ENCODE data around the gene OXT. TPM values are rescaled to one million over a fixed set of nuclear protein-coding genes. Genes with fewer than 3 reads are reported as not detected.
A peak's percentile ranks its signal among the peaks of the same experiment; 100 is the strongest.

Gene OXT
- total and polyA plus RNA-seq, 2 of the 13 experiments (the other 11 are each of a cell fraction or from before 2014, with no cell fraction given): not detected

- TF ChIP-seq PRDM4 (CRISPR knock-in tag; IDR thresholded peaks at IDR 0.05; ENCODE audit: borderline replicate concordance) (no peak), ZNF800 (CRISPR knock-in tag; IDR thresholded peaks at IDR 0.05) (peak; percentile 100), ZNF556 (CRISPR knock-in tag; IDR thresholded peaks at IDR 0.05; ENCODE audit: borderline replicate concordance) (peak; percentile 96), HMGA1 (CRISPR knock-in tag; conservative IDR thresholded peaks at IDR 0.05) (no peak), NR2F6 (IDR thresholded peaks at IDR 0.05) (no peak), NR2F6 (CRISPR knock-in tag; IDR thresholded peaks at IDR 0.05) (peak; percentile 24), MAX (IDR thresholded peaks at IDR 0.05) (peak; percentile 93), ZNF557 (CRISPR knock-in tag; IDR thresholded peaks at IDR 0.05) (peak; percentile 61), ZNF589 (CRISPR knock-in tag; conservative IDR thresholded peaks at IDR 0.05) (peak; percentile 98), MLLT10 (CRISPR knock-in tag; IDR thresholded peaks at IDR 0.05) (no peak), E2F2 (CRISPR knock-in tag; IDR thresholded peaks at IDR 0.05; ENCODE audit: borderline replicate concordance) (peak; percentile 87), ZNF564 (CRISPR knock-in tag; IDR thresholded peaks at IDR 0.05) (peak; percentile 90), ZBTB44 (CRISPR knock-in tag; IDR thresholded peaks at IDR 0.05) (peak; percentile 38; the same call in 1 of the 2 replicates), TBX2 (CRISPR knock-in tag; IDR thresholded peaks at IDR 0.05; ENCODE audit: borderline replicate concordance) (peak; percentile 96), GPN1 (CRISPR knock-in tag; IDR thresholded peaks at IDR 0.05; ENCODE audit: borderline replicate concordance) (no peak; the same call in none of the 2 replicates), NCOR1 (IDR thresholded peaks at IDR 0.05; ENCODE audit: borderline replicate concordance, low read length) (no peak), MTF2 (CRISPR knock-in tag; IDR thresholded peaks at IDR 0.05; ENCODE audit: borderline replicate concordance) (peak; percentile 97), KLF11 (CRISPR knock-in tag; IDR thresholded peaks at IDR 0.05) (peak; percentile 37; the same call in 1 of the 2 replicates), PBX3 (CRISPR knock-in tag; IDR thresholded peaks at IDR 0.05; ENCODE audit: borderline replicate concordance) (peak; percentile 87), STAG1 (CRISPR knock-in tag; IDR thresholded peaks at IDR 0.05) (peak; percentile 12)
These were observed 25.4 kb upstream of the OXT start, which contains the start of gene MRPS26 (continued) for GRCh38 chr20:3045816-3046676.
